ENCODE results near the gene CD72.
"Not testable (repeated sequence)": the region's sequence is repeated elsewhere in the genome, so short reads cannot be mapped to it uniquely, and the experiment has no call there.

The CD72 gene

GRCh38 chr9:35583521-35583920 lies 34.7 kb downstream of the CD72 start:
- not testable (repeated sequence) for DNase-seq

- DNase-seq: not testable (repeated sequence)
Measured at GRCh38 chr9:35579659-35580227, 38.5 kb downstream of the CD72 start.

- no peak for DNase-seq
Measured at GRCh38 chr9:35579130-35579529, 39.1 kb downstream of the CD72 start.

GRCh38 chr9:35577486-35577885 lies 40.7 kb downstream of the CD72 start:
- no peak for DNase-seq

- no peak for DNase-seq
Measured at GRCh38 chr9:35575478-35575877, 42.7 kb downstream of the CD72 start.

- no peak for DNase-seq
Measured at GRCh38 chr9:35574578-35575122, 43.6 kb downstream of the CD72 start.

GRCh38 chr9:35570709-35571504 lies 47.3 kb downstream of the CD72 start:
- no peak for DNase-seq

- no peak for DNase-seq
Measured at GRCh38 chr9:35569206-35569605, 49.0 kb downstream of the CD72 start.

GRCh38 chr9:35568196-35568595 lies 50.0 kb downstream of the CD72 start:
- no peak for DNase-seq

- no peak for DNase-seq
Measured at GRCh38 chr9:35566417-35566816, 51.8 kb downstream of the CD72 start.

- no peak for DNase-seq
Measured at GRCh38 chr9:35564658-35565061, 53.6 kb downstream of the CD72 start.

GRCh38 chr9:35563791-35564197 lies 54.4 kb downstream of the CD72 start:
- DNase-seq: no peak

GRCh38 chr9:35562895-35563780 lies 55.1 kb downstream of the CD72 start:
- DNase-seq: no peak

- DNase-seq: no peak
Measured at GRCh38 chr9:35561468-35562261, 56.5 kb downstream of the CD72 start.

- no peak for DNase-seq
Measured at GRCh38 chr9:35560625-35561337, 57.4 kb downstream of the CD72 start.

All from stimulated activated CD4-positive, alpha-beta T cell treated with anti-CD3 and anti-CD28 coated beads, Interleukin-4, amount 100 ng/mL, for 4 hours (primary cell).